GM18858 (cell line): ENCODE measurements around the gene MARK4.
"Not testable (repeated sequence)": the region's sequence is repeated elsewhere in the genome, so short reads cannot be mapped to it uniquely, and the experiment has no call there.

Experiments used
- ATAC-seq: cut with Tn5 transposase; IDR thresholded peaks from one replicate; pipeline ENCODE4 v1.9.1; 2021; ENCODE audit not compliant: unreplicated experiment

Gene MARK4

DNA sequence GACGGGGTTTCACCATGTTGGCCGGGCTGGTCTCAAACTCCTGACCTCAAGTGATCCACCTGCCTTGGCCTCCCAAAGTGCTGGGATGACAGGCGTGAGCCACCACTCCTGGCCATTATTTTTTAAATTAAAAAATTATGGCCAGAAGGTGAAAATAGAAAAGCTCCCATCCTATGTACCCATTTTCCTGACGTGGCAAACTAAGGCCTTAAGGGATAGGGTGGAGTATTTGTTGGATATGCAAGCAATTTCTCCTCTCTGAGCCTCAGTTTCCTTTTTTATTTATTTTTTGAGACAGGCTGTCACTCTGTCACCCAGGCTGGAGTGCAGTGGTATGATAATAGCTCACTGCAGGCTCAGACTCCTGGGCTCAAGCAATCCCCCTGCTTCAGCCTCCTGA lies 83.8 kb downstream of the MARK4 start:
- ATAC-seq, result not testable (repeated sequence)

DNA sequence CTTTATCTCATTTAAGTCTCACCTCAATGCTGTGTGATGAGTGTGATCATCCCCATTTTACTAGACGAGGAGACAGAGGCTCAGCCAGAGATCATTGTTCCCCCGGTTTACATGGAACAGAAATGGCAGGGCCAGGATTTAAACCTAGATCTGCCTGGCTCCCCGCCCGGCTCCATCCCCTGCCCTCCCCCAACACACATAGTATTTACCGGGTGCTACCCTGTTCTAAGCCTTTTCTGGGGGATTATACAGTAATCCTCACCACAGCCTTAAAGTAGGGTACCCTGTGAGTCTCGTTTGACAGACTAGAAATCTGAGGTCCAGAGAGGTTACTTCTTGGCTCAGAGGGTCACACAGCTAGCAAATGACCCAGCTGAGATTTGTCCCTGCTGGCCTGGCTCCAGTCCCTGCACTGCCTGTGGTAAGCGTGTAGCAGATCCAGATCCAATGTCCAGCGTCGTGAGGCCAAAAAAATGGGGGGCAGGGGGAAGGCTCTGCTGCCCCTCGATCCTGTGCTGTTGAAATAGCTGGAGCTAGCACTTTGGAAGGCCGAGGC lies 85.7 kb downstream of the MARK4 start:
- ATAC-seq, result no peak

DNA sequence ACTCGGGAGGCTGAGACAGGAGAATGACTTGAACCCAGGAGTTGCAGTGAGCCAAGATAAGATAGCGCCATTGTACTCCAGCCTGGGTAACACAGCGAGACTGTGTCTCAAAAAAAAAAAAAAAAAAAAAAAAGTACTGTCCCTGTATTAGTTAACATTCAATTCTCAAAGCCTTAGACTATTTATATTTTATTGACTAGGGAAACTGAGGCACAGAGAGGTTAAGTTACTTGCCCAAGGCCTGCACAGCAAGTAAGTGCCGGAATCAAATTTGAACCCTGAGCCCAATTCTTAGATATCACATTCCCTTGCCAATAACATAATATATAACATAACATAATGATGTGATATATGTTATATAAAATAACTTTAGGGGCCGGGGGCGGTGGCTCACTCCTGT lies 88.6 kb downstream of the MARK4 start:
- ATAC-seq, result no peak

DNA sequence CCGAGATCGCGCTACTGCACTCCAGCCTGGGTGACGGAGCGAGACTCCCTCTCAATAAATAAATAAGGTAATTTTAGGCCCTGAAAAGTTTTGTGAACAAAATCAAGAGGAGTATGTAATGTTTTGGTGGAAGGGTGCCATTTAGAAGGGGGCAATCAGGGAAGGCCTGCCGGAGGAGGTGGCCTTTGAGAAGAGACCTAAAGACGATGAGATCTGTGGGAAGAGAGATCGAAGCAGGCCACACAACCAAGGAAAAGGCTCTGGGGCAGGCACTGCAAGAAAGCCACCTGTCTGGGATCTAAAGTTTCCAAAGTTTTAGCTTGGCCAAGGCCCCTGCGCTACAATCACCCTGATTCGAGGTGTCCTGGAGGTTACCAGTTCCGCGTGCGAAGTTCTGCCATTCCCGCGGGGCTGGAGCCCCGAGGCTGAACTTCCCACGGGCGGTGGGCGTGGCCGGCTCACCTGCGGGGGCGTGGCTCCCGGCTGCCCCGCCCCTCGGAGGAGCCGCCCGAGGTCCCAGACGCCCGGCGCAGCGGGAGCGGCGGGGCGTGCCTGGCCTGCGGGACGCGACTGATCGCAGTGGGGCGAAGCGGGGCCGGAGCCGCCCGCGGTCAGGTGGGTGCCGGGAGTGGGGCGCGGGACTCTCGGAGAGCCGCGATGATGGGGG lies 89.3 kb downstream of the MARK4 start, which contains the start of gene KLC3:
Gene KLC3, plus strand, starts transcription at position 519 of the 667 bp plus-strand sequence. CDS start 4,792 bp downstream, outside the sequence.
- ATAC-seq, result no peak

DNA sequence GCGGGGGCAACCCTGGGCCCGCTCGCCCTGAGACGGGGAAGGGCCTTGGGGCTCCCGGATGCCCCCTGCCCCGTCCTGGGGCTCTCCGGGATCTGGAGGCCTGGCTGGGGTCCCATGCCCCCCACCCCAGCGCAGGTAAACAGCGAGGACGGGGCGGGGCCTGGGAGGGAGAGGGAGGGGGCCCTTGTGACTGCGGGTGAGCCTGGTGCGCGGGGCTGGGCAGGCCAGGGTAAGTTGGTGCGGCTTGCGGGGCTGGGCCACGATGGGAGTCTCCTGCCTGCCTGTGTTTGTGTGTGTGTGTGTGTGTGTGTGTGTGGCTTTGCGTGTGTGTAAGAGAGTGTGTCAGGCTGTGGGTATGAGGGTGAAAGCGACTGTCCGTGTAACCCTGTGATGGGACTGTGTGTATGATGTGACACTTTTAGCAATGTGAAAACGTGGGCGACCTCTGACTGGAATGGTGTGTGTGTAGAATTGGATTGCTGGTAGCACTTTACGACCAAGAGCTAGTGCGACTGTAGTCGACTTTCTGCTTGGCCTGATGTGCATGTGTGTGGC lies 89.9 kb downstream of the MARK4 start:
- ATAC-seq, result no peak

DNA sequence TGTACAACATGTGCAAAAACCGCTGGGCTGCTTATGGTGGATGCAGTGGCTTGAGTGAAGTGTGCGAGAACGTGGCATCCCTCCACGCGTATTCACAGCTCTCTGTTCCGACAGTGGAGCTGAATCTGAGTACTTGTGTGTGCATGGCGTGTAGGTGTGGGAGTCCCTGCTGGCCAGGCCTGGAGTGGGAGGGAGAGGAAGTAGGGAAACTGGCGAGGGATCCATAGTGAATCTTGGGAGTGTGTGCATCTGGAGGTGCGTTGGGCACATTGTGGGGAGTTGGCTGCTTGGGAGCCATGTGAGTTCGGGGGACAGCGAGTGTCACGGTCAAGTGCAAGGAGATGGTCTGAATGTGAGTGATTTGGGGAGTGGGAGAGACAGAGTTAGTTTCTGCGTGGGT lies 91.8 kb downstream of the MARK4 start:
- no peak for ATAC-seq

DNA sequence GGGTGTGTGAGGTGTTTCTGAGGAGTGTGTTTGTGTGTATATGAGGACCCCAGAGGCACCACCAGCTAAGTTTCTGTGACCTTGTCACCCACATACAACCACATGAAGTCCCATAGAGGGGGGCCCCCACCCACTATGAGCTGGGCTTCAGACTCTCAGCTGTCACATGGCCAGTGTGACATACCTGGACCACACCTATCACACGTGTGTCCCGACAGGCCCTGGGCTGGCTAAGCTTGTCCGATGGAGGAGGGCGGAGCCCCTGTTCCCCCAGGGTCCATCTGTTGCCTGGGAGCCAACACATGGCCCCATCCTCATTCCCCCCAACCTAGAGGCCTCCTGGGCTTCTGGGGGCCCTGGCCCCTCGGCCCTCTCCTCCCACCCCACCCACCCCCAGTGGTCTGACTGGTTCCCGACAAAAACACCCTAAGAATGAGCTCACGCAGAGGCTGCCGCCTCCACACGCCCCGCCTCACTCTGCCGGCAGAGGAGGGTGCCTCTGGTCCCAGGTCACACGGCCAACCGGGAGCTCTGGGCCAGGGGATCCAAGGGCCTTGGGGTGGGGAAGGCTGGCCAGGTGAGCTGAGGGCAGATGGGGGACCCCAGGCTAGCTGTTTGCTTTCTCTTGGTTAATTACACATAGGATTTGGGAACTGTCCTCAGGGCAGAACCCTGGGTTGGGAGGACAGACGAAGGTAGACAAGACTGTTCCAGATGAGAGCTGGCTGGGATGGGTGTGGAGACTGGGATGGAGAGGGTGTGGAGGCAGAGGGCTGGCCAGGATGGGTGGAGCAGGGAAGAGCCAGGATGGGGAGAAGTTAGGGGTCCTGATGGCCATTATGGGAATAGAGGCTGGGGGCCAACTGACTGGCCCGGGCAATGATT lies 93.8 kb downstream of the MARK4 start:
- ATAC-seq, result no peak

DNA sequence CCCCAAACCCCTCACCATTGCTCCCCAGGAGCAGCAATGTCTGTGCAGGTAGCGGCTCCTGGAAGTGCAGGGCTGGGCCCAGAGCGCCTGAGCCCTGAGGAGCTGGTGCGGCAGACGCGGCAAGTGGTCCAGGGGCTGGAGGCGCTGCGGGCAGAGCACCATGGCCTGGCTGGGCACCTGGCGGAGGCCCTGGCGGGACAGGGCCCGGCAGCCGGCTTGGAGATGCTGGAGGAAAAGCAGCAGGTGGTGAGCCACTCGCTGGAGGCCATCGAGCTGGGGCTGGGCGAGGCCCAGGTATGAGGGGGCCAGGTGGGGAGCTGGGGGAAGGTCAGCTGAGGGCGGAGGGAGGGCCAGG lies 94.4 kb downstream of the MARK4 start:
- no peak for ATAC-seq

DNA sequence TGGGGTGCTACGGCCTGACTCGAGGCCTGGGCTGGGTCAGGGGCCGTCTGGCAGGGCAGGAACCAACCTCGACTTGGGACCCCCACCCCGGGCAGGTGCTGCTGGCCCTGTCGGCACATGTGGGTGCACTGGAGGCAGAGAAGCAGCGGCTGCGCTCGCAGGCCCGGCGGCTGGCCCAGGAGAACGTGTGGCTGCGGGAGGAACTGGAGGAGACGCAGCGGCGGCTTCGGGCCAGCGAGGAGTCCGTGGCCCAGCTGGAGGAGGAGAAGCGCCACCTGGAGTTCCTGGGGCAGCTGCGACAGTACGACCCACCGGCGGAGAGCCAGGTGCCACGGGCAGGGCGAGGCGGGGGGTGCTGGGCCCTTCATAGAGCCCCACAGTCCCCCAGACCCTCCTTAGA lies 95.4 kb downstream of the MARK4 start:
- no peak for ATAC-seq

DNA sequence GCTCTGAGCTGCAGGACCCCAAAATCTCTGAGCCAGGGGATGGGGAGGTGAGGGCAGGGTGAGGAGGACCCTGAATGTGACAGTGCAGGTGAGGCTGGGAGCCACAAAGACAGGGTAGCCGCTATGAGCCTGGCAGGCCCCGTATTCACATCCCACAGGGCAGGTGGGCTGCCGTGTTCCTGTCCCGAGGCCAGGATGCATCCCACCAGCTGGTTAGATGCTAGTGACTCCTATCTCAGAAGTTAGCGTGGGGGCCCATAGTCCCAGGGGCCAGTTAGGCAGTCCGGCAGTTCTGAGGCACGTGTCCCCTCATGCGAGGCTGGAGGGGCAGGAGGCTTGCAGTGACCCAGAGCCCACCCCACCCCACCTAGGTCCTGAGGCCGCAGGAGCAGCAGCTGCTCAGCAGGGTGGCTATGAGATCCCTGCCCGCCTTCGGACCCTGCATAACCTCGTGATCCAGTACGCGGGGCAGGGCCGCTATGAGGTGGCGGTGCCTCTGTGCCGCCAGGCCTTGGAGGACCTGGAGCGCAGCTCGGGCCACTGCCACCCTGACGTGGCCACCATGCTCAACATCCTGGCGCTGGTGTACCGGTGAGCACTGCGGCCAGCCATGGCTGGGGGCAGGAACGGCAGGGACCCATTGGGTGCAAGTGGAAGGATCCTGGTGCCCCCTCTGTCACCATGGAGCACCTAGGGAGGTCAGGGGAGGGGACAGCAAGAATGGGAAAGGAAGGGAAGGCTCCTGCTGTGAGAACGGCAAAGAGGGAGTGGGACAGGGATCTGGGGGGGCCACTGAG lies 96.7 kb downstream of the MARK4 start:
- ATAC-seq, result no peak

DNA sequence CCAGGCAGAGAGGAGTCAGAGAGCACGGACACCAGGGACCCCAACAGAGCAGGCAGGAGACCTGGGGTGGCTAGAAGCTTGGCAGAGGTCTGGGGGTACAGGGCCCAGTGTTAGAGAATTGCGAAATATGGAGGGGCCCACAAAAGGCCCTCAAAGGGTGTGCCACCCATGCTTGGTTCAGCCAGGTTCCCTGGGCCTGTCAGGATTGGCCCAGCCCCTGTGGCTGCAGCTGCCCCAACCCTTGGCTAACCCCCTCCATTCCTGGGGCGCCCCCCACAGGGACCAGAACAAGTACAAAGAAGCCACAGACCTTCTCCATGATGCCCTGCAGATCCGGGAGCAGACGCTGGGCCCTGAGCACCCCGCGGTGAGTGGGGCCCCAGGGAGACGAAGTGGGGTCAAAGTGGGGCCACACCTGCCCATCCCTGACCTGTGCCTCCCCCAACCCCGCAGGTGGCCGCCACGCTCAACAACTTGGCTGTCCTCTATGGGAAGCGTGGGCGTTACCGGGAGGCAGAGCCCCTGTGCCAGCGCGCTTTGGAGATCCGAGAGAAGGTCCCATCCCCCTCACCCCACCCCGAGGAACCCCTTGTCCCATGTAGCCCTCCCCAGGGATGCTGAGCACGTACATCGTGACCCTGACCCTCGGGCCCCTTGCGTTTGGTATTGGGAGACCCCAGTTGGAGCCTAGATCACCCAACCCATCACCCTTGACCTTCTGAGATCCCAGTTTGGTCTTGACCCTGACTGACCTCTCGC lies 97.5 kb downstream of the MARK4 start:
- ATAC-seq, result no peak

DNA sequence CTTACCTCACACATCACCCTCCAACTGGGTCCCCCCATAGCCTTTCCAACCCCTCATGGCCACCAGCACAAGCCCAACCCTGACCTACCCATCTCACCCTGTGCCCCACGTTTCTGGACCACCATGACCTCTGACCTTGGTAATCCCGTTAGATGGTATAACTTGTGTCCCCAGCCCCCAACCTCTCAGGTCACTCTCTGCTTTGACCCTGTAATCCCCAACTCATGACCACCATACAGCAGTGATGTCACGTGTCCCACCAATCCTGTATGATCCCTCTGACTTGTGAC lies 98.0 kb downstream of the MARK4 start:
- no peak for ATAC-seq

DNA sequence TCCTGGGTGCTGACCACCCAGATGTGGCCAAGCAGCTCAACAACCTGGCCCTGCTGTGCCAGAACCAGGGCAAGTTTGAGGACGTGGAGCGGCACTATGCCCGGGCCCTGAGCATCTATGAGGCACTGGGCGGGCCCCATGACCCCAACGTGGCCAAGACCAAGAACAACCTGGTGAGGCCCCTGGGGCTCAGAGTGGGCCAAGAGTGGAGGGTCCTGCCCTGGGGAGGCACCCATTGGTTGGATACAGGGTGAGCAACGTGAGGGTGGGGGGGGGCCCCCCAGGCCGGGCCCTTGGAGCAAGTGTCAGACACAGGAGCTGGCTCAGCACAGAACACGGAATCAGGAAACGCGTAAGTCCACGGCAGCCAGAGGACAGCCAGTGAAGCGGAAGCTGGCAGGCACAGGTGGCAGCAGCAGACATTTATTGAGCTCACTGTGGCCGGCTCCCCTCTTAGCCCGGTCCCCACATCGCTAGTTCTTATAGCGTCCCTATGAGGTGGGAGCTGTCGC lies 98.4 kb downstream of the MARK4 start:
- ATAC-seq, result no peak

DNA sequence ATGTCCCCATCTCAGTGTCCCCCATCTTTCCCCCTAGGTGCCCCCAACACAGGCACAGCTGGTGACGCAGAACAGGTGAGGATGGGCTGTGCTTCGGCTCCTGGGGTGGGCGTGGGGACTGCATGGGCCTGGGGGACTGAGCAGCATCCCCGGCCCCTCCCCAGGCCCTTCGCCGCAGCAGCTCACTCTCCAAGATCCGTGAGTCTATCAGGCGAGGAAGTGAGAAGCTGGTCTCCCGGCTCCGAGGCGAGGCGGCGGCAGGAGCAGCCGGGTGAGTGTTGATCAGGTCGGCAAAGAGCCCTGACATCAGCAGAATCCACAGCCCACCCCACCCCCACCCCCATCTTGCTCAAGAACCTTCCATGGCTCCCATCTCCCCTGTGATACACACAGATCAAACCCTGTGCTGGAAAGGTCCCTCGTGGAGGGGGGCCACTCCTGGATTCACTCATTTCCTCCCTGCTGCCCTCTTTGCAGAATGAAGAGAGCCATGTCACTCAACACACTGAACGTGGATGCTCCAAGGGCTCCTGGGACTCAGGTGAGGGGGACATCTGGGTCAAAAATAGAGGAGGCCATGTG lies 99.5 kb downstream of the MARK4 start:
- no peak for ATAC-seq

DNA sequence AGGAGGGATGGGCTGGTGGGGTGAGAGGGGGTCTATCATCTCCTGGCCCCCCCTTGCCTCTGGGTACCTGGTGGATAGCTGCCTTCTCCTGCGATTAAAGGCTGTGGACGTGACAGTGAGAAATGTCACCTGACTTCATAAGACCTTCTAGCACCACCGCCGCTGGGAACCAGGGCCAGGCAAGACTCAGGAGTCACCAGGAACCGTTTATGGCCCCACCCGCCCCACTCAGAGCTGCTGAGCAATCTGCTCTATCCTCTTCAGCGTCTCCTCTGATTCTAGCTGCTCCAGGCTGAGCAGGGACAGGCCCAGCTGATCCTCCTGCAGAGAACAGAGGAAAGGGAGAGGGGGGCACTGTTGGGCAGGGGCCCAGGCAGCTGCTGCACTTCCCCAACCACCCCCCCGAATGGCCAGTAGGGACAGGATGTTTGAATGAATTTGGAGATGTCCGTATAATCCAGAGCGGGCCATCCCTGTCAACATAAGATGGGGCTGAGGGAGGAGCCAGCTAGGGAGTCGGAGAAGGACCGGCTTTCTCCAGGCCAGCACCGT lies 100.4 kb downstream of the MARK4 start:
- ATAC-seq, result no peak

DNA sequence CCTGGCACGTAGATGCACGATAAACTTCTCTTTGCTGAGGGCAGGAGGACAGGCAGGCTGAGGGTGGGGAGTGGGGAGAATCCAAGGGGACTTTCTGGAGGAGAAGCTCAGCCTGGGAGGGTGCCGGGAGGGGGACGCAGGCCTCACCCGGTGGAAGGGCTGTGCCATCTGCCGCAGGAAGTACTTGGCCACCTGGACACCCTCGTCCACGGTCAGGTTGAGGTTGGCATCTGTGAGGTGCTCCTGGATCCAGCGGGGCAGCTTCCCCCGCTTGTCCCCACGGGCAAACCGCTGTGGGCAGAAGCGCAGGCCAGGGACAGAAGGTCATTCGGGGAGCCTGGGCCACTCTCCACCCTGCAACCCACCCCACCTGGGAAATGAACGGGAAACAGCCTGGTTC lies 101.0 kb downstream of the MARK4 start:
- no peak for ATAC-seq

DNA sequence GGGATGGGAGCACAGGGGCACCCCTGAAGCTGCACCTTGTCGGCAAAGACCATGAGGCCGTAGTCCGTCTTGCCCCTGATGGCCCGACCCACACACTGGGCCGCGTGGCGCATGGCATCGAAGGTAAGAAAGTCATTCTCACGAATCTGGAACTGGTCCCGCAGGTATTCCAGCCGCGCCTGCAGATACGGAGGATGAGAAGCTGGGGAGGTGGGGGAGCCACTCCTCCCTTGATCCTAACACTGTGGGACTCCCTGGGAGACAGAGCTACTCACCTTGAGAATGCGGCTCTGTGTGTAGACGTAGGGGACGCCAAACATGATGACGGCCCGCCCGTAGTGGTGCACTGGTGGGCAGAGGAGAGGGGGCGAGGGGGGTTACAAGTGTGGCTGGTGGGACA lies 101.4 kb downstream of the MARK4 start:
- ATAC-seq, result no peak

DNA sequence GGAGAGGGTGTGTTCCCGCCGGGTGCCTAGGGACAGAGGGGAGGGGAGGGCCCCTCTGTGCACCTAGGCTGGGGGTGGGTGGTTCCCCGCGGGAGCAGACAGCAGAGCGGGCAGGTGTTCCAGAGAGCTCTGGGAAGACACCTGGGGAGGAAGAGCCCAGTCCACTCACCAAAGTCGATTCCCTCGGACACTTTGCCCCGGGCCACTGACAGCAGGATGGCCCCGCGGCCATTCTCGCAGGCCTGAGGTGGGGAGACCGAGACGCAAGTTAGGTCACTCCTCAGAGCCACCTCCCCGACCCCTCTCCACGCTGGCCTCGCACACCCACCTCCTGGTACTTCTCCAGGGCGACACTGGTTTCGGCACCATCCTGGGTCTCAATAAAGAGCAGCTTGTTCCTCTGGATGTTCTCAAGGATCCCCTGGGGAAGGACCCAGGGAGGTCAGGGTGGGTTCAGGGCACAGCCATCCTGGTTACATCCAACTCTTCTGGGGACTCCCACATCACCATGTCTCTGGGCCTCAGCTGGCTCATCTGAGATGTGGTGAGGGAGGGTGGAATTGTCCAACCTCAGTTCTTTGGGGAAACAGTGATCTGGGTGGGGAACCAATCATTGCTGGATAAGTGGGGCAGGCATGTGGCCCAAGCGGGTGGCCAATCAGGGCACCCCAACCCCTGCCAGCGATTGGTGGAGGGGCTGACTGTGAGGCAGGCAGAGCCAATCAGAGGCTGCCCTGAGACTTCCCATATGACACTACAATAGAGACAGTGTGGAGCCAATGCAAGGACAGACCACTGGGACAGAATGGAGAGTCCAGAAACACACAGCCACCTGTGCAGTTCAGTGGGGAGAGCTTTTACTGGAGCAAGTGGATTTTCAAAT lies 102.1 kb downstream of the MARK4 start:
- ATAC-seq, result no peak
